Bronchial epithelial cell (primary cell): ENCODE results near the gene DAZAP1. TPM values are rescaled to one million over a fixed set of nuclear protein-coding genes. Genes with fewer than 3 reads are reported as not detected.

Source experiments
- DNase-seq: peaks from one replicate; pipeline ENCODE4 v3.0.0-alpha.2; 2010; ENCODE audit warnings: low read depth
- FAIRE-seq: peaks from 2 replicates; lab custom pipeline; 2011; peaks lifted over from hg19 to GRCh38; lab: Jason Lieb, UNC
- H3K27me3 ChIP-seq: 2 replicates; pipeline ENCODE4 v1.5.1; 2011; ENCODE audit warnings: low read length; ENCODE audit not compliant: control insufficient read depth, insufficient read depth
- H3K36me3 ChIP-seq: 2 replicates; pipeline ENCODE4 v1.5.1; 2011; ENCODE audit warnings: low read length; ENCODE audit not compliant: control insufficient read depth, insufficient read depth
- H3K4me3 ChIP-seq: 2 replicates; pipeline ENCODE4 v1.5.1; 2011; ENCODE audit warnings: mild to moderate bottlenecking, low read depth, low read length, control low read depth
- CTCF ChIP-seq: IDR thresholded peaks from 2 replicates; pipeline ENCODE4 v1.5.1; 2011; ENCODE audit warnings: mild to moderate bottlenecking, moderate library complexity, low read length, control low read depth, inconsistent platforms; ENCODE audit not compliant: insufficient read depth, severe bottlenecking
- total RNA-seq: library from RNA; depleted of rRNA; stranded (reverse); fragments of >200 nt; gene quantifications from 2 replicates; pipeline ENCODE4 v1.2.1, GENCODE V29; 2014

The DAZAP1 gene
- total RNA-seq, 1 donor from 2014 or later, result 115 TPM

GRCh38 chr19:1410789-1411188 lies 3.4 kb downstream of the DAZAP1 start:
- FAIRE-seq, result no peak
- H3K4me3 ChIP-seq, result no peak overlapping the region

GRCh38 chr19:1411255-1412191 lies 4.1 kb downstream of the DAZAP1 start:
- no peaks in the 10 kb centered on the region for H3K27me3 ChIP-seq
- TF ChIP-seq CTCF, result no peak
- no peak overlapping the region for H3K4me3 ChIP-seq
- peak; percentile 76 for FAIRE-seq
- H3K36me3 ChIP-seq, result peaks cover 20% of the 10 kb centered on the region
- no peak for DNase-seq

More at GRCh38 chr19:1410789-1411188, 3.4 kb downstream of the DAZAP1 start:
- no peak for DNase-seq
- Histone ChIP-seq H3K27me3 (no peaks in the 10 kb centered on the region), H3K36me3 (peaks cover 20% of the 10 kb centered on the region)
- TF ChIP-seq CTCF, result no peak

GRCh38 chr19:1412323-1412923 lies 5.0 kb downstream of the DAZAP1 start:
- TF ChIP-seq CTCF, result no peak
- Histone ChIP-seq H3K4me3 (no peak overlapping the region), H3K27me3 (no peaks in the 10 kb centered on the region), H3K36me3 (peaks cover 24% of the 10 kb centered on the region)
- FAIRE-seq (no peak), DNase-seq (no peak)

GRCh38 chr19:1412995-1413800 lies 5.8 kb downstream of the DAZAP1 start:
- no peak for DNase-seq
- no peaks in the 10 kb centered on the region for H3K27me3 ChIP-seq
- peaks cover 29% of the 10 kb centered on the region for H3K36me3 ChIP-seq
- H3K4me3 ChIP-seq, result no peak overlapping the region
- no peak for FAIRE-seq
- TF ChIP-seq CTCF, result no peak

- no peak for TF ChIP-seq CTCF
- peaks cover 37% of the 10 kb centered on the region for H3K36me3 ChIP-seq
- H3K4me3 ChIP-seq, result no peak overlapping the region
- peak; percentile 51 for DNase-seq
- FAIRE-seq, result no peak
- H3K27me3 ChIP-seq, result no peaks in the 10 kb centered on the region
Observed at GRCh38 chr19:1416014-1416841, 8.8 kb downstream of the DAZAP1 start.
